ENCODE measurements around the gene B4GALT6.

B4GALT6 gene

DNA sequence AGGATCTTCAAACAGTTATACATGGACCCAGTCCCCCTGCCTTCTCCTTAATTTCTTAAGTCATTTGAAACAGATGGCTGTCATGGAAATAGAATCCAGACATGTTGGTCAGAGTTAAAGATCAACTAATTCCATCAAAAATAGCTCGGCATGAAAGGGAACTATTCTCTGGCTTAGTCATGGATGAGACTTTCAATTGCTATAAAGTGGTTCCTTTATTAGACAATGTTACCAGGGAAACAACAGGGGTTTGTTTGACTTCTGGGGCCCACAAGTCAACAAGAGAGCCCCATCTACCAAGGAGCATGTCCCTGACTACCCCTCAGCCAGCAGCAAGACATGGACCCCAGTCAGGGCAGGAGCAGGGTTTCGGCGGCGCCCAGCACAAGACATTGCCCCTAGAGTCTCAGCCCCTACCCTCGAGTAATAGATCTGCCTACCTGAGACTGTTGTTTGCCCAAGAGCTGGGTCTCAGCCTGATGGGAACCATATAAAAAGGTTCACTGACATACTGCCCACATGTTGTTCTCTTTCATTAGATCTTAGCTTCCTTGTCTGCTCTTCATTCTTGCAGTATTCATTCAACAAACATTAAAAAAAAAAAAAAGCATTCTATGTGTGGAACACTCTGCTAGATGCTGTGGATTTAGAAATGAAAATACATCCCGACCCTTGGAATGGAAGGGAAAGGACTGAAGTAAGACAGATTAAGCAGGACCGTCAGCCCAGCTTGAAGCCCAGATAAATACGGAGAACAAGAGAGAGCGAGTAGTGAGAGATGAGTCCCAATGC, 88.1 kb downstream of the B4GALT6 start:
- DNase-seq (ENCODE audit: low read depth): no peak
- TF ChIP-seq, protein P1, sequence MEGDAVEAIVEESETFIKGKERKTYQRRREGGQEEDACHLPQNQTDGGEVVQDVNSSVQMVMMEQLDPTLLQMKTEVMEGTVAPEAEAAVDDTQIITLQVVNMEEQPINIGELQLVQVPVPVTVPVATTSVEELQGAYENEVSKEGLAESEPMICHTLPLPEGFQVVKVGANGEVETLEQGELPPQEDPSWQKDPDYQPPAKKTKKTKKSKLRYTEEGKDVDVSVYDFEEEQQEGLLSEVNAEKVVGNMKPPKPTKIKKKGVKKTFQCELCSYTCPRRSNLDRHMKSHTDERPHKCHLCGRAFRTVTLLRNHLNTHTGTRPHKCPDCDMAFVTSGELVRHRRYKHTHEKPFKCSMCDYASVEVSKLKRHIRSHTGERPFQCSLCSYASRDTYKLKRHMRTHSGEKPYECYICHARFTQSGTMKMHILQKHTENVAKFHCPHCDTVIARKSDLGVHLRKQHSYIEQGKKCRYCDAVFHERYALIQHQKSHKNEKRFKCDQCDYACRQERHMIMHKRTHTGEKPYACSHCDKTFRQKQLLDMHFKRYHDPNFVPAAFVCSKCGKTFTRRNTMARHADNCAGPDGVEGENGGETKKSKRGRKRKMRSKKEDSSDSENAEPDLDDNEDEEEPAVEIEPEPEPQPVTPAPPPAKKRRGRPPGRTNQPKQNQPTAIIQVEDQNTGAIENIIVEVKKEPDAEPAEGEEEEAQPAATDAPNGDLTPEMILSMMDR (IDR thresholded peaks at IDR 0.05; ENCODE audit: control insufficient read depth, insufficient read depth, low read depth, low read length, missing control alignments): no peak
- H3K4me3 ChIP-seq (ENCODE audit: control insufficient read depth, low read depth, low read length): no peak overlapping the region

DNA sequence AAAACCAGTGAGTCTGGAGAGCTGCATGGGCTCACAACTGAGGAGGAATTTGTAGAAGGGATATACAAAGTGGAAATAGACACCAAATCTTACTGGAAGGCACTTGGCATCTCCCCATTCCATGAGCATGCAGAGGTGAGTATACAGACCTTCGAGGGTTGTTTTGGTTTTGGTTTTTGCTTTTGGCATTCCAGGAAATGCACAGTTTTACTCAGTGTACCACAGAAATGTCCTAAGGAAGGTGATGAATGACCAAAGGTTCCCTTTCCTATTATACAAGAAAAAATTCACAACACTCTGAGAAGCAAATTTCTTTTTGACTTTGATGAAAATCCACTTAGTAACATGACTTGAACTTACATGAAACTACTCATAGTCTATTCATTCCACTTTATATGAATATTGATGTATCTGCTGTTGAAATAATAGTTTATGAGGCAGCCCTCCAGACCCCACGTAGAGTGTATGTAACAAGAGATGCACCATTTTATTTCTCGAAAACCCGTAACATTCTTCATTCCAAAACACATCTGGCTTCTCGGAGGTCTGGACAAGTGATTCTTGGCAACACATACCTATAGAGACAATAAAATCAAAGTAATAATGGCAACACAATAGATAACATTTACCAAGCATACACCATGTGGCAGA, 89.1 kb downstream of the B4GALT6 start:
- no peak for DNase-seq (ENCODE audit: low read depth)
- TF ChIP-seq, protein P1 (IDR thresholded peaks at IDR 0.05; ENCODE audit: control insufficient read depth, insufficient read depth, low read depth, low read length, missing control alignments): no peak
- no peak overlapping the region for H3K4me3 ChIP-seq (ENCODE audit: control insufficient read depth, low read depth, low read length)

DNA sequence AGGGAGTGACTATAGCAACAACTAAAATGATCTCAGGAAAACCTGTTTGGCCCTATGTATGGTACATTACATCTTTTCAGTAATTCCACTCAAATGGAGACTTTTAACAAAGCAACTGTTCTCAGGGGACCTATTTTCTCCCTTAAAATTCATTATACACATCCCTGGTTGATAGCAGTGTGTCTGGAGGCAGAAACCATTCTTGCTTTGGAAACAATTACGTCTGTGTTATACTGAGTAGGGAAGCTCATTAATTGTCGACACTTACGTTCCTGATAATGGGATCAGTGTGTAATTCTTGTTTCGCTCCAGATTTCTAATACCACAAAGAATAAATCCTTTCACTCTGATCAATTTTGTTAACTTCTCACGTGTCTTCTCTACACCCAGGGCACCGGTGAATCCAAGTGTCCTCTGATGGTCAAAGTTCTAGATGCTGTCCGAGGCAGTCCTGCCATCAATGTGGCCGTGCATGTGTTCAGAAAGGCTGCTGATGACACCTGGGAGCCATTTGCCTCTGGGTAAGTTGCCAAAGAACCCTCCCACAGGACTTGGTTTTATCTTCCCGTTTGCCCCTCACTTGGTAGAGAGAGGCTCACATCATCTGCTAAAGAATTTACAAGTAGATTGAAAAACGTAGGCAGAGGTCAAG, 91.7 kb downstream of the B4GALT6 start:
- TF ChIP-seq, protein P1 (IDR thresholded peaks at IDR 0.05; ENCODE audit: control insufficient read depth, insufficient read depth, low read depth, low read length, missing control alignments): no peak
- no peak for DNase-seq (ENCODE audit: low read depth)

DNA sequence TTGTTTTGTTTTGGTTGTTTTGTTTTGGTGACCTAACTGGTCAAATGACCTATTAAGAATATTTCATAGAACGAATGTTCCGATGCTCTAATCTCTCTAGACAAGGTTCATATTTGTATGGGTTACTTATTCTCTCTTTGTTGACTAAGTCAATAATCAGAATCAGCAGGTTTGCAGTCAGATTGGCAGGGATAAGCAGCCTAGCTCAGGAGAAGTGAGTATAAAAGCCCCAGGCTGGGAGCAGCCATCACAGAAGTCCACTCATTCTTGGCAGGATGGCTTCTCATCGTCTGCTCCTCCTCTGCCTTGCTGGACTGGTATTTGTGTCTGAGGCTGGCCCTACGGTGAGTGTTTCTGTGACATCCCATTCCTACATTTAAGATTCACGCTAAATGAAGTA, 92.8 kb downstream of the B4GALT6 start, which contains the start of gene TTR:
Gene TTR, plus strand, starts transcription at position 250 of the 400 bp plus-strand sequence. Its CDS starts 26 bp downstream, at position 276.
- no peak within 1 kb of the TSS for H3K4me3 ChIP-seq (ENCODE audit: control insufficient read depth, low read depth, low read length)
- TF ChIP-seq, protein P1 (IDR thresholded peaks at IDR 0.05; ENCODE audit: control insufficient read depth, insufficient read depth, low read depth, low read length, missing control alignments): no peak
- no peak for DNase-seq (ENCODE audit: low read depth)

More for the DNA sequence above, 91.7 kb downstream of the B4GALT6 start:
- no peak overlapping the region for H3K4me3 ChIP-seq (ENCODE audit: control insufficient read depth, low read depth, low read length)

DNA sequence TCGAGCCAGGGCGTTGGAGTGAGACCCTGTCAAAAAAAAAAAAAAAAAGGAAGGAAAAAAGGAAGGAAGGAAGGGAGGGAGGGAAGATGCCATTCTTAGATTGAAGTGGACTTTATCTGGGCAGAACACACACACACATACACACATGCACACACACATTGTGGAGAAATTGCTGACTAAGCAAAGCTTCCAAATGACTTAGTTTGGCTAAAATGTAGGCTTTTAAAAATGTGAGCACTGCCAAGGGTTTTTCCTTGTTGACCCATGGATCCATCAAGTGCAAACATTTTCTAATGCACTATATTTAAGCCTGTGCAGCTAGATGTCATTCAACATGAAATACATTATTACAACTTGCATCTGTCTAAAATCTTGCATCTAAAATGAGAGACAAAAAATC, 93.3 kb downstream of the B4GALT6 start:
- no peak for DNase-seq (ENCODE audit: low read depth)
- H3K4me3 ChIP-seq (ENCODE audit: control insufficient read depth, low read depth, low read length): no peak overlapping the region
- TF ChIP-seq, protein P1 (IDR thresholded peaks at IDR 0.05; ENCODE audit: control insufficient read depth, insufficient read depth, low read depth, low read length, missing control alignments): no peak

DNA sequence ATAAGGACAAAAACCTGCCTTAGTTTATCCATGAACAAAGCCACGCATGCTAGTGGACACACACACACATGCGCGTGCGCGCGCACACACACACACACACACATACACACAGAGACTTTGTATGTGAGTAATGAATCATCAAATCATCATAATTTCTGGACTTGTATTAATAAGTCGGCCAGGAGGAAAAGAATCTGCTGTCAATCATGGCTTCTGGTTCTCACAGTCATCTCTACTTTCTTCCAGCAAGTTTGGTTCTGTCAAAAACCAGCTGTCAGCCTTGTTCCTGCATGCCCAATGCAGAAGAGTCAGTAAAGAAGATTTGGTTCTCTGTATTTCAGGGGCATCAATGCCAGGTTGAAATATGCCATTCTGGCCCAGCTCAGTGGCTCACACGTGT, 93.8 kb downstream of the B4GALT6 start:
- TF ChIP-seq, protein P1 (IDR thresholded peaks at IDR 0.05; ENCODE audit: control insufficient read depth, insufficient read depth, low read depth, low read length, missing control alignments): no peak
- no peak overlapping the region for H3K4me3 ChIP-seq (ENCODE audit: control insufficient read depth, low read depth, low read length)
- no peak for DNase-seq (ENCODE audit: low read depth)

Measured in AG09309 (cell line).